Fibroblast of lung (primary cell): ENCODE data around the gene MBTPS2.

ENCODE experiments used
- EZH2 ChIP-seq: IDR thresholded peaks from 2 replicates; pipeline ENCODE4 v1.5.1; 2012; ENCODE audit warnings: low read length, control low read depth, mild to moderate bottlenecking; ENCODE audit errors: missing control alignments
- TF ChIP-seq, protein P1 (sequence below), 2 donors: IDR thresholded peaks in 1 of 2; conservative IDR thresholded peaks in 1 of 2; 1 replicate in 1 of 2; 2 replicates in 1 of 2; pipeline ENCODE4 v1.5.1; 2011 to 2012; ENCODE audit warnings: low read length in 2 of 2, control low read depth in 1 of 2, inconsistent platforms in 1 of 2, low read depth in 1 of 2, mild to moderate bottlenecking in 1 of 2

DNA sequence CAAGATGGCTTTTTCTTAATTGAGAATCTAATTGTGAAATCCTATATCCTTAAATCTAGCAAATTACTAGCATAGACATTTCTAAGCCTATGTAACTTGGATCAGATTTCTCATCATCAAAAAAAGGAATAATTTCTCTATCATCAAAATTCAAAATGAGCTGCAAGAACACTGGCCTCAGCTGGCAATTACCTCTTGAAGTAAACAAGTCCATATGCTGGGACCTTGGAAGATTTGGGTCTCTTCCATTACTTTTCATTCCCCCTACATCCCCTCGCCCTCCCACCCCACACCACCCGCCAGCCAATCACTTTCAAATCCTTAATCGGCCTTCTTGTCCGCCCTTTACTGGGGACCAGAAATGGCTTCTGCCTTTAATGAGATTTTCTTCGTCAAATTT, 23.3 kb upstream of the MBTPS2 start:
- TF ChIP-seq, protein P1, sequence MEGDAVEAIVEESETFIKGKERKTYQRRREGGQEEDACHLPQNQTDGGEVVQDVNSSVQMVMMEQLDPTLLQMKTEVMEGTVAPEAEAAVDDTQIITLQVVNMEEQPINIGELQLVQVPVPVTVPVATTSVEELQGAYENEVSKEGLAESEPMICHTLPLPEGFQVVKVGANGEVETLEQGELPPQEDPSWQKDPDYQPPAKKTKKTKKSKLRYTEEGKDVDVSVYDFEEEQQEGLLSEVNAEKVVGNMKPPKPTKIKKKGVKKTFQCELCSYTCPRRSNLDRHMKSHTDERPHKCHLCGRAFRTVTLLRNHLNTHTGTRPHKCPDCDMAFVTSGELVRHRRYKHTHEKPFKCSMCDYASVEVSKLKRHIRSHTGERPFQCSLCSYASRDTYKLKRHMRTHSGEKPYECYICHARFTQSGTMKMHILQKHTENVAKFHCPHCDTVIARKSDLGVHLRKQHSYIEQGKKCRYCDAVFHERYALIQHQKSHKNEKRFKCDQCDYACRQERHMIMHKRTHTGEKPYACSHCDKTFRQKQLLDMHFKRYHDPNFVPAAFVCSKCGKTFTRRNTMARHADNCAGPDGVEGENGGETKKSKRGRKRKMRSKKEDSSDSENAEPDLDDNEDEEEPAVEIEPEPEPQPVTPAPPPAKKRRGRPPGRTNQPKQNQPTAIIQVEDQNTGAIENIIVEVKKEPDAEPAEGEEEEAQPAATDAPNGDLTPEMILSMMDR (conservative IDR thresholded peaks at IDR 0.05 in 1 of 2, IDR thresholded peaks at IDR 0.05 in 1 of 2; ENCODE audit: low read depth in 1 of 2, low read length in 2 of 2), result no peak
- TF ChIP-seq EZH2, result no peak
